Epithelial cell of esophagus (primary cell): ENCODE data around the gene ZNF576.

Experiments used
- DNase-seq: peaks from one replicate; pipeline ENCODE4 v3.0.0; 2010; ENCODE audit warnings: low read depth
- H3K4me3 ChIP-seq: 2 replicates; pipeline ENCODE4 v1.5.1; 2011; ENCODE audit warnings: mild to moderate bottlenecking, low read length, control low read depth
- CTCF ChIP-seq: IDR thresholded peaks from 2 replicates; pipeline ENCODE4 v1.5.1; 2011; ENCODE audit warnings: low read depth, mild to moderate bottlenecking, low read length, control low read depth, inconsistent platforms; ENCODE audit not compliant: insufficient read depth; ENCODE audit errors: missing control alignments

ZNF576 gene

GRCh38 chr19:43563816-43564457 lies 32.5 kb upstream of the ZNF576 start:
- no peak for TF ChIP-seq CTCF
- no peak for DNase-seq
- H3K4me3 ChIP-seq, result no peak overlapping the region

- H3K4me3 ChIP-seq, result no peak overlapping the region
- no peak for TF ChIP-seq CTCF
- no peak for DNase-seq
Measured at GRCh38 chr19:43564800-43565199, 31.6 kb upstream of the ZNF576 start.

GRCh38 chr19:43569657-43570056 lies 26.7 kb upstream of the ZNF576 start:
- H3K4me3 ChIP-seq, result no peak overlapping the region
- TF ChIP-seq CTCF, result no peak
- no peak for DNase-seq

- H3K4me3 ChIP-seq, result no peak overlapping the region
- peak; percentile 82 for DNase-seq
- TF ChIP-seq CTCF, result no peak
Measured at GRCh38 chr19:43570174-43570791, 26.1 kb upstream of the ZNF576 start.

GRCh38 chr19:43572171-43572588 lies 24.2 kb upstream of the ZNF576 start:
- no peak for DNase-seq
- TF ChIP-seq CTCF, result no peak
- H3K4me3 ChIP-seq, result no peak overlapping the region

- DNase-seq, result peak; percentile 32
- no peak for TF ChIP-seq CTCF
- H3K4me3 ChIP-seq, result peak overlapping the region; percentile 98
Measured at GRCh38 chr19:43574424-43575155, 21.8 kb upstream of the ZNF576 start.
